ENCODE results near the gene GRID2.

DNA sequence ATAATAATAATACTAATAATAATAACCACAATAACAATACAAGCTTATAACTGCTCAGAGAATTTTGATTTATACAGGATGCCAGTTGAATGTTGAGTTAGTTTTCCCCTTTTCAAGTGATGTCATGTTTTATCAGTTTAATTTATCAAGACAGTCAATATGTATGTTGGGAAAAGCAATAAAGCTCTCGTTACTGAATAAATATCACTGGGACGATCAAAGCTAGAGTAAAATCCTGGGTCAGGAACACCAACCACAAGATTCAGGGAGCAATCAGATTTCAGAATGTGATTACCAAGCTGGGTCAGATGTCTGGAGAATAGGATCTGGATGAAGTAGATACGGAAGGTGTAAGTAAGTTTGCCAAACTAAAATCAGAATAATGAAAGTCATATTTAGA, 179.6 kb downstream of the GRID2 start:
- TF ChIP-seq, protein P1, sequence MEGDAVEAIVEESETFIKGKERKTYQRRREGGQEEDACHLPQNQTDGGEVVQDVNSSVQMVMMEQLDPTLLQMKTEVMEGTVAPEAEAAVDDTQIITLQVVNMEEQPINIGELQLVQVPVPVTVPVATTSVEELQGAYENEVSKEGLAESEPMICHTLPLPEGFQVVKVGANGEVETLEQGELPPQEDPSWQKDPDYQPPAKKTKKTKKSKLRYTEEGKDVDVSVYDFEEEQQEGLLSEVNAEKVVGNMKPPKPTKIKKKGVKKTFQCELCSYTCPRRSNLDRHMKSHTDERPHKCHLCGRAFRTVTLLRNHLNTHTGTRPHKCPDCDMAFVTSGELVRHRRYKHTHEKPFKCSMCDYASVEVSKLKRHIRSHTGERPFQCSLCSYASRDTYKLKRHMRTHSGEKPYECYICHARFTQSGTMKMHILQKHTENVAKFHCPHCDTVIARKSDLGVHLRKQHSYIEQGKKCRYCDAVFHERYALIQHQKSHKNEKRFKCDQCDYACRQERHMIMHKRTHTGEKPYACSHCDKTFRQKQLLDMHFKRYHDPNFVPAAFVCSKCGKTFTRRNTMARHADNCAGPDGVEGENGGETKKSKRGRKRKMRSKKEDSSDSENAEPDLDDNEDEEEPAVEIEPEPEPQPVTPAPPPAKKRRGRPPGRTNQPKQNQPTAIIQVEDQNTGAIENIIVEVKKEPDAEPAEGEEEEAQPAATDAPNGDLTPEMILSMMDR (IDR thresholded peaks at IDR 0.05) = no peak
- TF ChIP-seq POLR2A (IDR thresholded peaks at IDR 0.05) (no peak), POLR2AphosphoS5 (IDR thresholded peaks at IDR 0.05; ENCODE audit: insufficient read depth in 1 of 2, low read depth in 1 of 2) (no peak)
